SK-N-SH (cell line): ENCODE results near the gene AKT1S1. TPM values are rescaled to one million over a fixed set of nuclear protein-coding genes. Genes with fewer than 3 reads are reported as not detected.

Source experiments
- CTCF ChIA-PET: fragments of 300-600, 350-600 bp; formaldehyde crosslinking; extraction: SDS; loops from one replicate; lab custom pipeline; 2021; lab: Yijun Ruan, JAX
- POLR2A ChIA-PET: fragments of 350-600 bp; sonication (Branson Sonifier 250); formaldehyde crosslinking; extraction: SDS; loops from one replicate; lab custom pipeline; 2020; ENCODE audit warnings: antibody characterized with exemption, inconsistent platforms; lab: Yijun Ruan, JAX
- DNase-seq: peaks from one replicate; pipeline ENCODE4 v3.0.0; 2012
- H2AFZ ChIP-seq: fragments of 200-600 bp; sonication (generic); 2 replicates; pipeline ENCODE4 v1.8.1; 2016; ENCODE audit warnings: antibody characterized with exemption, mild to moderate bottlenecking, low read depth
- H3F3A ChIP-seq: fragments of 200-600 bp; sonication (generic); replicated peaks from 2 replicates; pipeline ENCODE3; 2016; ENCODE audit warnings: antibody characterized with exemption, mild to moderate bottlenecking; ENCODE audit not compliant: insufficient read depth
- H3K27ac ChIP-seq, 2 experiments: fragments of 200-500 bp in 1 of 2; fragments of 200-600 bp in 1 of 2; sonication (Bioruptor generic) in 1 of 2; sonication (generic), shearing (Covaris generic) in 1 of 2; 2 replicates each; pipeline versions ENCODE4 v1.5.1 to v1.6.1; 2014 to 2016; ENCODE audit warnings: low read depth in 2 of 2, inconsistent platforms in 1 of 2, low read length in 1 of 2, mild to moderate bottlenecking in 1 of 2, mixed read lengths in 1 of 2
- H3K27me3 ChIP-seq: fragments of 200-600 bp; sonication (generic), shearing (Covaris generic); 2 replicates; pipeline ENCODE4 v1.6.1; 2016; ENCODE audit warnings: mixed run types; ENCODE audit not compliant: insufficient read depth
- H3K36me3 ChIP-seq, 2 experiments: fragments of 200-500 bp in 1 of 2; fragments of 200-600 bp in 1 of 2; sonication (Bioruptor generic) in 1 of 2; sonication (generic) in 1 of 2; replicated peaks in 1 of 2; 2 replicates each; pipeline versions ENCODE3 to v1.5.1; 2014 to 2016; ENCODE audit warnings: low read length in 1 of 2, mild to moderate bottlenecking in 1 of 2; ENCODE audit not compliant: insufficient read depth in 2 of 2, control insufficient read depth in 1 of 2
- H3K4me1 ChIP-seq, 2 experiments: fragments of 200-500 bp in 1 of 2; fragments of 200-600 bp in 1 of 2; sonication (Bioruptor generic) in 1 of 2; sonication (generic), shearing (Covaris generic) in 1 of 2; 2 replicates each; pipeline versions ENCODE4 v1.5.1 to v1.6.1; 2014 to 2016; ENCODE audit warnings: low read depth in 1 of 2, low read length in 1 of 2, mixed run types in 1 of 2; ENCODE audit not compliant: insufficient read depth in 2 of 2, control insufficient read depth in 1 of 2
- H3K4me2 ChIP-seq: fragments of 200-600 bp; sonication (generic), shearing (Covaris generic); 2 replicates; pipeline ENCODE4 v1.6.1; 2017; ENCODE audit warnings: mixed run types
- H3K4me3 ChIP-seq, 2 experiments: fragments of 200-500 bp in 1 of 2; fragments of 200-600 bp in 1 of 2; sonication (Bioruptor generic) in 1 of 2; sonication (generic), shearing (Covaris generic) in 1 of 2; 2 replicates each; pipeline versions ENCODE4 v1.5.1 to v1.8.1; 2014 to 2016; ENCODE audit warnings: low read depth in 2 of 2, inconsistent platforms in 1 of 2, low read length in 1 of 2, mild to moderate bottlenecking in 1 of 2, mixed read lengths in 1 of 2, moderate library complexity in 1 of 2
- H3K79me2 ChIP-seq: fragments of 200-600 bp; sonication (generic); 2 replicates; pipeline ENCODE4 v1.8.1; 2017; ENCODE audit warnings: mild to moderate bottlenecking; ENCODE audit not compliant: insufficient read depth
- H3K9ac ChIP-seq: fragments of 200-600 bp; sonication (generic); 2 replicates; pipeline ENCODE4 v1.6.1; 2017; ENCODE audit warnings: mixed run types
- H3K9me2 ChIP-seq: fragments of 200-600 bp; sonication (generic); 2 replicates; pipeline ENCODE4 v1.6.1; 2017; ENCODE audit warnings: mixed run types
- H3K9me3 ChIP-seq: fragments of 200-600 bp; sonication (generic); 2 replicates; pipeline ENCODE4 v1.6.1; 2017; ENCODE audit warnings: mixed run types, mild to moderate bottlenecking, moderate library complexity
- H4K20me1 ChIP-seq: fragments of 200-600 bp; sonication (generic); 2 replicates; pipeline ENCODE4 v1.6.1; 2017; ENCODE audit warnings: mild to moderate bottlenecking, mixed run types; ENCODE audit not compliant: insufficient read depth
- CTCF ChIP-seq: fragments of 200-600 bp; sonication (generic); IDR thresholded peaks from 2 replicates; pipeline ENCODE4 v1.6.1; 2017; ENCODE audit warnings: antibody characterized with exemption, mild to moderate bottlenecking, moderate library complexity
- EZH2phosphoT487 ChIP-seq: fragments of 200-600 bp; sonication (generic); IDR thresholded peaks from 2 replicates; pipeline ENCODE4 v1.6.1; 2017; ENCODE audit warnings: low read depth, mixed run types, mild to moderate bottlenecking, antibody characterized with exemption, moderate library complexity, borderline replicate concordance
- FOSL2 ChIP-seq: IDR thresholded peaks from 2 replicates; pipeline ENCODE4 v1.4.0; 2012; ENCODE audit warnings: low read depth, mild to moderate bottlenecking, moderate library complexity, borderline replicate concordance
- FOXJ3 ChIP-seq: sonication (generic); formaldehyde crosslinking; IDR thresholded peaks from 2 replicates; pipeline ENCODE4 v1.5.1; 2020; ENCODE audit warnings: mild to moderate bottlenecking, missing genetic modification reagents
- MXI1 ChIP-seq: IDR thresholded peaks from 2 replicates; pipeline ENCODE4 v1.6.1; 2012; ENCODE audit warnings: mild to moderate bottlenecking, low read depth, low read length, improper control_type of control experiment
- NFIC ChIP-seq: IDR thresholded peaks from 2 replicates; pipeline ENCODE4 v1.4.0; 2012; ENCODE audit warnings: borderline replicate concordance
- NRF1 ChIP-seq: IDR thresholded peaks from 2 replicates; pipeline ENCODE4 v1.6.1; 2012; ENCODE audit warnings: low read depth, mild to moderate bottlenecking, low read length
- PBX3 ChIP-seq: IDR thresholded peaks from 2 replicates; pipeline ENCODE4; 2012
- POLR2AphosphoS5 ChIP-seq: IDR thresholded peaks from 2 replicates; pipeline ENCODE4 v1.6.1; 2012; ENCODE audit warnings: low read depth, low read length
- RAD21 ChIP-seq: IDR thresholded peaks from 2 replicates; pipeline ENCODE4 v1.6.1; 2012; ENCODE audit warnings: mild to moderate bottlenecking, low read length
- REST ChIP-seq: IDR thresholded peaks from 2 replicates; pipeline ENCODE4 v1.6.1; 2012; ENCODE audit warnings: mild to moderate bottlenecking, low read depth, low read length, moderate library complexity
- RFX5 ChIP-seq: IDR thresholded peaks from 2 replicates; pipeline ENCODE4 v1.6.1; 2012; ENCODE audit warnings: mild to moderate bottlenecking, improper control_type of control experiment, low read length
- RXRA ChIP-seq: IDR thresholded peaks from 2 replicates; pipeline ENCODE4 v1.4.0; 2012; ENCODE audit warnings: low read depth, mild to moderate bottlenecking, borderline replicate concordance
- SIN3A ChIP-seq: IDR thresholded peaks from 2 replicates; pipeline ENCODE4 v1.6.1; 2012; ENCODE audit warnings: low read depth, mild to moderate bottlenecking, low read length, moderate library complexity, borderline replicate concordance
- TCF12 ChIP-seq: IDR thresholded peaks from 2 replicates; pipeline ENCODE4 v1.4.0; 2012
- WGBS: methylation state at CpG from one replicate; pipeline ENCODE4 v1.1.6; 2017; ENCODE audit warnings: low lambda C conversion rate; 5-methylcytosine and 5-hydroxymethylcytosine counted together
- polyA plus RNA-seq, 3 experiments: library from polyadenylated mRNA; depleted of rRNA; stranded (reverse); fragments of >200 nt; gene quantifications; 2 replicates each; pipeline ENCODE4 v1.2.3, GENCODE V29; 2012
- TF ChIP-seq, protein P1 (sequence below): IDR thresholded peaks from 2 replicates; pipeline ENCODE4 v1.4.0; 2012; ENCODE audit warnings: low read depth, borderline replicate concordance
- TF ChIP-seq, protein P2 (sequence below): fragments of 150-350 bp; IDR thresholded peaks from 2 replicates; pipeline ENCODE4 v1.6.1; 2017; ENCODE audit warnings: antibody characterized with exemption, low read length, low read depth, borderline replicate concordance
- TF ChIP-seq, protein P3 (sequence below): fragments of 150-350 bp; IDR thresholded peaks from 2 replicates; pipeline ENCODE4 v1.6.1; 2016; ENCODE audit warnings: mild to moderate bottlenecking, low read depth, low read length

AKT1S1 gene
- polyA plus RNA-seq, 1 of the 3 experiments (the other 2 are of a cell fraction), result 63.7 TPM

GRCh38 chr19:49861541-49862378 lies 15.4 kb downstream of the AKT1S1 start (continued):
- TF ChIP-seq, protein P1, sequence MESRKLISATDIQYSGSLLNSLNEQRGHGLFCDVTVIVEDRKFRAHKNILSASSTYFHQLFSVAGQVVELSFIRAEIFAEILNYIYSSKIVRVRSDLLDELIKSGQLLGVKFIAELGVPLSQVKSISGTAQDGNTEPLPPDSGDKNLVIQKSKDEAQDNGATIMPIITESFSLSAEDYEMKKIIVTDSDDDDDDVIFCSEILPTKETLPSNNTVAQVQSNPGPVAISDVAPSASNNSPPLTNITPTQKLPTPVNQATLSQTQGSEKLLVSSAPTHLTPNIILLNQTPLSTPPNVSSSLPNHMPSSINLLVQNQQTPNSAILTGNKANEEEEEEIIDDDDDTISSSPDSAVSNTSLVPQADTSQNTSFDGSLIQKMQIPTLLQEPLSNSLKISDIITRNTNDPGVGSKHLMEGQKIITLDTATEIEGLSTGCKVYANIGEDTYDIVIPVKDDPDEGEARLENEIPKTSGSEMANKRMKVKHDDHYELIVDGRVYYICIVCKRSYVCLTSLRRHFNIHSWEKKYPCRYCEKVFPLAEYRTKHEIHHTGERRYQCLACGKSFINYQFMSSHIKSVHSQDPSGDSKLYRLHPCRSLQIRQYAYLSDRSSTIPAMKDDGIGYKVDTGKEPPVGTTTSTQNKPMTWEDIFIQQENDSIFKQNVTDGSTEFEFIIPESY, result no peak
- no peak for TF ChIP-seq RFX5
- TF ChIP-seq CTCF, result no peak
- no peak for TF ChIP-seq NFIC
- TF ChIP-seq RXRA, result no peak
- TF ChIP-seq FOXJ3, result no peak
- TF ChIP-seq FOSL2, result no peak
- TF ChIP-seq POLR2AphosphoS5, result no peak
- TF ChIP-seq SIN3A, result no peak
- TF ChIP-seq PBX3, result no peak; the same call in 1 of the 2 replicates

DNA sequence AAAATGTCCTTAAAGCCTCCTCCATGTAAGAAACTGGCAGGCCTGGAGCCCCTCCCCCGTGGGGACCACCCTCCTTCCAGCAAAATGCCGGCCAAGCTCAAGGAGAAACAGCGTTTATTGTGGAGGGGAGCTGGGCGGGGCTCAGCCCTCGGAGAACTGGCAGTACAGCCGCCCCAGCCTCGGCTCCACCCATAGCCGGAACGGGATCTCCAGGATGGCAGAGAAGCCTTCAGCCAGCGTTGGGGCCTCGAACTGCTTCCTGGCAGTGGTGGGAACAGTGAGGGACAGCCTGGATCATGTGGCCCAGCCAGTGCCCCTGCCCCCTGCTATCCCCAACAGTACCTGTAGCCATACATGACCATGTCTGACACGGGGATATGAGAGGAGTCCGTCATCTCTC lies 16.0 kb downstream of the AKT1S1 start:
- peaks cover 25 to 65% of the 10 kb centered on the region in 2 experiments for H3K36me3 ChIP-seq
- peaks cover 36% of the 10 kb centered on the region for H3F3A ChIP-seq
- no peak overlapping the region for H3K4me3 ChIP-seq
- H3K27me3 ChIP-seq, result no peaks in the 10 kb centered on the region
- WGBS, result 77% methylated on average over 12 of the region's 13 CpGs
- ChIA-PET CTCF (no interaction called here), POLR2A (interaction anchor here (0.9 to 1.9 kb wide), 2 partner anchors 8 to 10 kb away, joined by 3 to 16 read pairs; partner anchors contain the start of gene PTOV1)
- H2AFZ ChIP-seq, result no peak overlapping the region
- H3K4me2 ChIP-seq, result no peak overlapping the region
- no peak overlapping the region; a peak in 2 of 4 replicates for H3K27ac ChIP-seq
- peaks cover 34% of the 10 kb centered on the region for H3K79me2 ChIP-seq
- H3K9me3 ChIP-seq, result no peaks in the 10 kb centered on the region
- H3K9ac ChIP-seq, result no peak overlapping the region
- no peak for DNase-seq
- peaks cover 17 to 19% of the 10 kb centered on the region in 2 experiments; a peak in 3 of 4 replicates for H3K4me1 ChIP-seq
- no peaks in the 10 kb centered on the region for H3K9me2 ChIP-seq
- H4K20me1 ChIP-seq, result peaks cover 46% of the 10 kb centered on the region
- TF ChIP-seq SIN3A (no peak), NRF1 (no peak), REST (no peak), MXI1 (no peak), RXRA (no peak), EZH2phosphoT487 (no peak), TCF12 (no peak), RAD21 (no peak)
- TF ChIP-seq, protein P2, sequence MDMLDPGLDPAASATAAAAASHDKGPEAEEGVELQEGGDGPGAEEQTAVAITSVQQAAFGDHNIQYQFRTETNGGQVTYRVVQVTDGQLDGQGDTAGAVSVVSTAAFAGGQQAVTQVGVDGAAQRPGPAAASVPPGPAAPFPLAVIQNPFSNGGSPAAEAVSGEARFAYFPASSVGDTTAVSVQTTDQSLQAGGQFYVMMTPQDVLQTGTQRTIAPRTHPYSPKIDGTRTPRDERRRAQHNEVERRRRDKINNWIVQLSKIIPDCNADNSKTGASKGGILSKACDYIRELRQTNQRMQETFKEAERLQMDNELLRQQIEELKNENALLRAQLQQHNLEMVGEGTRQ, result no peak
- TF ChIP-seq, protein P3, sequence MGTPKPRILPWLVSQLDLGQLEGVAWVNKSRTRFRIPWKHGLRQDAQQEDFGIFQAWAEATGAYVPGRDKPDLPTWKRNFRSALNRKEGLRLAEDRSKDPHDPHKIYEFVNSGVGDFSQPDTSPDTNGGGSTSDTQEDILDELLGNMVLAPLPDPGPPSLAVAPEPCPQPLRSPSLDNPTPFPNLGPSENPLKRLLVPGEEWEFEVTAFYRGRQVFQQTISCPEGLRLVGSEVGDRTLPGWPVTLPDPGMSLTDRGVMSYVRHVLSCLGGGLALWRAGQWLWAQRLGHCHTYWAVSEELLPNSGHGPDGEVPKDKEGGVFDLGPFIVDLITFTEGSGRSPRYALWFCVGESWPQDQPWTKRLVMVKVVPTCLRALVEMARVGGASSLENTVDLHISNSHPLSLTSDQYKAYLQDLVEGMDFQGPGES, result no peak
